HG03045 (cell line): ENCODE results near the gene PPP1R7.

Experiments used
- ATAC-seq: cut with Tn5 transposase; IDR thresholded peaks from one replicate; pipeline ENCODE4 v1.9.1; 2021; ENCODE audit warnings: mild to moderate bottlenecking, moderate library complexity; ENCODE audit not compliant: unreplicated experiment

PPP1R7 gene

GRCh38 chr2:241120440-241120839 is 29.8 kb upstream of the PPP1R7 start:
- no peak for ATAC-seq

GRCh38 chr2:241121008-241121407 is 29.3 kb upstream of the PPP1R7 start:
- ATAC-seq, result no peak

GRCh38 chr2:241122376-241123002 is 27.8 kb upstream of the PPP1R7 start:
- no peak for ATAC-seq

- no peak for ATAC-seq
These were observed 26.3 kb upstream of the PPP1R7 start for GRCh38 chr2:241123816-241124536.

GRCh38 chr2:241125626-241126025 is 24.6 kb upstream of the PPP1R7 start:
- ATAC-seq, result no peak

GRCh38 chr2:241126201-241126611 is 24.1 kb upstream of the PPP1R7 start:
- no peak for ATAC-seq

- no peak for ATAC-seq
These were observed 23.5 kb upstream of the PPP1R7 start for GRCh38 chr2:241126771-241127202.

GRCh38 chr2:241128266-241128665 is 22.0 kb upstream of the PPP1R7 start:
- ATAC-seq, result no peak

GRCh38 chr2:241129086-241129871 is 21.0 kb upstream of the PPP1R7 start:
- ATAC-seq, result no peak

GRCh38 chr2:241130316-241130715 is 20.0 kb upstream of the PPP1R7 start:
- no peak for ATAC-seq

GRCh38 chr2:241131531-241131930 is 18.7 kb upstream of the PPP1R7 start:
- no peak for ATAC-seq

- no peak for ATAC-seq
These were observed 17.5 kb upstream of the PPP1R7 start for GRCh38 chr2:241132538-241133435.

- no peak for ATAC-seq
These were observed 16.8 kb upstream of the PPP1R7 start for GRCh38 chr2:241133436-241133820.

- no peak for ATAC-seq
These were observed 15.6 kb upstream of the PPP1R7 start for GRCh38 chr2:241134711-241135110.

- ATAC-seq, result no peak
These were observed 14.5 kb upstream of the PPP1R7 start for GRCh38 chr2:241135737-241136136.

GRCh38 chr2:241136191-241136590 is 14.1 kb upstream of the PPP1R7 start:
- ATAC-seq, result no peak

GRCh38 chr2:241136661-241137260 is 13.5 kb upstream of the PPP1R7 start:
- ATAC-seq, result no peak

GRCh38 chr2:241137276-241138190 is 12.7 kb upstream of the PPP1R7 start:
- ATAC-seq, result no peak

GRCh38 chr2:241138471-241138870 is 11.8 kb upstream of the PPP1R7 start:
- ATAC-seq, result no peak
